ENCODE measurements around the gene TNXB.
"Not testable (repeated sequence)": the region's sequence is repeated elsewhere in the genome, so short reads cannot be mapped to it uniquely, and the experiment has no call there.

The TNXB gene

DNA sequence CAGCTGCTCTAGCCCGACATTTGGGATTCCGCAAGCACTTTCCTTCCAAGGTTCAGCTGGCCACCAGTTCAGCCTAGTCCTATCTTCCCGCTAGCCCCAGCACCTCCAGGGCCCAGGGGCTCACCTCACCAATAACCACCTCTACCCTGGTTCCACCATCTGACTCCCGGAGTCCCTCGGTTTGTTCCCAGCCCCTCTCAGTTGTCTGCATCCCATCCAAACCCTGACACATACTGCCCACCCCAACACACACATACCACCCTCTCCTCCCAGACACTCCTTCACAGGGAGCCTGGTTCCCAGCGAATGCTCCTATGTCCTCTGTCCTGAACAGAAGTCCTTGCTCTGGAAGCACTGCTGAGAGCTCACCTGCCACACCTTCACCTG, 418 bp downstream of the TNXB start:
- DNase-seq, result no peak

DNA sequence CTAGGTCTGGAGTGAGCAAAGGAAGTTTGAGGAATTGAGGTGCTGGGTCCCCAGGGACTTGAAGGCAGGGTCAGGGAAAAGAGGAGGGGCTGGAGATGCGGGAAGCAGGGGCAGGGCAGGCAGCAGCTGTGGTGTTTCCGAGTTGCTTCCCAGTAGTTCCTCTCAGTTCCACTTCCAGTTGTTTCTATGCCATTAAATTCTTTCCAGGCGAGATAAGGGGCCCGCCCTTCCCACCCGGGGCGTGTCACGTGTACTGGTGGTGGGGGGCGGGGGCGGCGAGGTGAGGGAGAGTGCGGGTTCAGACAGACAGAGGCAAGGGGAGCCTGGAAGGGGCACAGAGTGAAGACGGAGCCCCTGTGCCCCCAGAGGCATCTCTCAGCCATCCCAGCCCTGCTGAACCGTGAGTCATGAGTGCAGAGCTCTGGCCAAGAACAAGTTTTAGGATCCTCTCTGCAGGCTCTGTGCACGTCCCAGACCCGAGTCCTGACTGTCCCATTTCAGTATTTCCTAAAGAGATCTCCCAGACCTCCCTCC, 977 bp downstream of the TNXB start:
- no peak for DNase-seq

DNA sequence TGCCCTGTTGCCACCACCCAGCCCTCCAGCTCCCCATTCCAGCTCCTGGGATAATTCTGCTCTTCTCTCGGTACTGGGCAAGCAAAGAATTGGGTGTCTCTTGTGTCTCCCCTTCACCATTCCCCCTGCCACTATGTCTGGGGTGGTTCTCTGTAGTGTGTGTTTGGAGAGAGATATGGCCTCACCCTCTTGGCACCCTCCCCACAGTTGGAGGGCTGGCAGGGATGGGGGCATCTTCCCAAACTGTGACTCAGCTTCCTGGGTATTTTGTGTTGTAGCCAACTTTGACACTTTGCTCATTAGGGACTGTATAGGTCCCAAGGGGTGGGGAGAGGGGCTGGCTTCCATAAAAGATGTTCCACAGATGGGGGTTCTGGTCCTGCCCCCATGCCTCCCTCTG, 1.7 kb downstream of the TNXB start:
- no peak for DNase-seq

DNA sequence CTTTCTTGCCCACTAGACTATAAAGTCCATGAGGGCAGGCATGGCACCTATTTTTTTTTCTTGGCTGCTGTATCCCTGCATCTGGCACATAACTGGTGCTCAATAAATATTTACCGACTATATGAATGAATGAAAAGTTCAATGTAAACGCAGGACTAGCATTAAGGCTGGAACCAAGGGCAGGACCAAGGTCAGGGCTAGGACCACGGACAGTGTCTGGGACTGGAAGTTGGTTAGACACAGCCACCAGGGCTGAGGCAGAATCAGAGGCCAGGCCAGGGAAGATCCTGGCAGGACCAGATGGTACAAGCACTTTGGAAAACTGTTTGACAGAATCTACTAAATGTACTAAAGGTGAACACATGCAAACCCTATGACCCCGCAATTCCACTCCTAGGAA, 3.7 kb downstream of the TNXB start:
- DNase-seq, result no peak

DNA sequence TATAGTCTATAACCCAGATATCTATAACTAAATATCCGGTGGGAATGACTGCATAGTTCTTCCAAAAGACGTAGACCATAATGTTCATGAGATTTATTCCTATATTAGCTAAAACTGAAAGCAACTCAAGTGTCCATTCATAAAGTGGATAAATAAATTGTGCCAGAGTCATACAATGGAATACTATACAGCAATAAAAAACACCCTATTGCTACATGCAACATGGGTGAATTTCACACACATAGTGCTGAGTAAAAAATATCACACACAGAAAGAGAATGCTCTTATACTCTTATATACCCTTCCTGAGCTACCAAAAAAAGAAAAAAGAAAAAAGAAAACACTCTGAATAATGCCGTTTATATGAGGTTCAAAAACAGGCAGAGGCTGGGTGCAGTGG, 6.9 kb downstream of the TNXB start:
- DNase-seq, result no peak

DNA sequence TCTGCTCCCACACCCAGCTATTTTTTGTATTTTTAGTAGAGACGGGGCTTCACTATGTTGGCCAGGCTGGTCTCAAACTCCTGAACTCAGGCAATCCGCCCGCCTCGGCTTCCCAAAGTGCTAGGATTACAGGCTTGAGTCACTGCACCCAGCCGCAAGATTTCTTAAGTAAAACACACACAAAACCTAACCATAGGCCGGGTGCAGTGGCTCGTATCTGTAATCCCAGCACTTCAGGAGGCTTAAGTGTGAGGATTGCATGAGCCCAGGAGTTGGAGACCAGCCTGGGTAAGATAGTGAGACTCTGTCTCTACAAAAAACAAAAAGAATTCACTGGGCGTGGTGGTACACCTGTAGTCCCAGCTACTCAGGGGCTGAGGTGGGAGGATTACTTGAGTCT, 8.9 kb downstream of the TNXB start:
- not testable (repeated sequence) for DNase-seq

DNA sequence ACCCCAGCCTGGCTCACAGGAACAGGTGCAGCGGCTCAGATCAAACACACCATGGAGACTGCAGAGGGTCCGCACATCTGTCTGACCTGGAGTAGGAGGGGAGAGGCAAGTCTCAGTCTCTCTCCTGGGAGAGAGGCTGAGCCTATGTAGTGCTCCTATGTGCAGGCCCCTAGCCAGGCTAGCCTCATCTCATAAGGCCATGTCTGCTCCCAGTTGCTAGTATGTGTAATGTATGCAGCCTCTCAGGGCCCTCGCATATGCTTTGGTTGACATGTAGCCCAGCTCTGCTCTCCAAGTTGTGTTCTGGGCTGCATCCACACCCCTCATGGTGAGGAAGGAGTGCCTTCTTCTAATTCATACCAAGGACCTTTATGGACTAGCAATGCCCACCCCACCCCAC, 11.8 kb downstream of the TNXB start:
- no peak for DNase-seq

DNA sequence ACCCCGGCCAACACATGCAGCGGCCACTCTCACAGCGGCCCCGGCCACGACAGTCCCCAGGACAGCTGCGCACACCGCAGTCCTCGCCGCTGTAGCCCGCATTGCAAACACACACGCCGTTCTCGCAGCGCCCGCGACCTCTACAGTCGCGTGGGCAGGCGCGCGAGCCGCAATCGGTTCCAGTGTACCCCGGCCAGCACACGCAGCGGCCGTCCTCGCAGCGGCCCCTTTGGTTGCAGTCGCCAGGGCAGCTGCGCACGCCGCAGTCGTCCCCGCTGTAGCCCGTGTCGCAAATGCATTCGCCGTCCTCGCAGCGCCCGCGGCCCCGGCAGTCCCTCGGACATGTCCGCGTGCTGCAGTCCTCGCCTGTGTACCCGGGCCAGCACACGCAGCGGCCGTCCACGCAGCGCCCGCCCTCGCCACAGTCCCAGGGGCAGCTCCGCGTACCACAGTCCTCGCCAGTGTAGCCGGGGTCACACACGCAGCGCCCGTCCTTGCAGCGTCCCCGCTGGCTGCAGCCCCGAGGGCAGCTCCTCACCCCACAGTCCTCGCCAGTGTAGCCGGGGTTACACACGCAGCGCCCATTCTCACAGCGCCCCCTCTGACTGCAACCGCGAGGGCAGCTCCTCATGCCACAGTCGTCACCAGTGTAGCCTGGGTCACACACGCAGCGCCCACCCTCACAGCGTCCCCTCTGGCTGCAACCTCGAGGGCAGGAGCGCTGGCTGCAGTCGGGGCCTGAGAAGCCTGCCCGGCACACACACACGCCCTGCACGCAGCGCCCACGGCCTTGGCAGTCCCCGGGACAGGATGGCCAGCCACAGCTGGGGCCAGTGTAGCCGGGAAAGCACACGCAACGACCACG, 12.5 kb downstream of the TNXB start:
- DNase-seq, result no peak

DNA sequence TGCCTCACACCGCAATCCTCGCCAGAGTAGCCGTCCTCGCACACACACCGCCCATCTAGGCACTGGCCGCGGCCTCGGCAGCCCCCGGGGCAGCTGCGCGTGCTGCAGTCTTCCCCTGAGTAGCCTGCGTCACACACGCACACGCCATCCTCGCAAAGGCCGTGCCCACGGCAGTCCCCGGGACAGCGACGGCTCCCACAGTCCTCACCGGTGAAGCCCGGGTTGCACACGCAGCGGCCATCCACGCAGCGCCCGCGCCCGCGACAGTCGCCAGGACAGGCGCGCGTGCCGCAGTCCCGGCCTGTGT, 13.1 kb downstream of the TNXB start:
- DNase-seq, result no peak

DNA sequence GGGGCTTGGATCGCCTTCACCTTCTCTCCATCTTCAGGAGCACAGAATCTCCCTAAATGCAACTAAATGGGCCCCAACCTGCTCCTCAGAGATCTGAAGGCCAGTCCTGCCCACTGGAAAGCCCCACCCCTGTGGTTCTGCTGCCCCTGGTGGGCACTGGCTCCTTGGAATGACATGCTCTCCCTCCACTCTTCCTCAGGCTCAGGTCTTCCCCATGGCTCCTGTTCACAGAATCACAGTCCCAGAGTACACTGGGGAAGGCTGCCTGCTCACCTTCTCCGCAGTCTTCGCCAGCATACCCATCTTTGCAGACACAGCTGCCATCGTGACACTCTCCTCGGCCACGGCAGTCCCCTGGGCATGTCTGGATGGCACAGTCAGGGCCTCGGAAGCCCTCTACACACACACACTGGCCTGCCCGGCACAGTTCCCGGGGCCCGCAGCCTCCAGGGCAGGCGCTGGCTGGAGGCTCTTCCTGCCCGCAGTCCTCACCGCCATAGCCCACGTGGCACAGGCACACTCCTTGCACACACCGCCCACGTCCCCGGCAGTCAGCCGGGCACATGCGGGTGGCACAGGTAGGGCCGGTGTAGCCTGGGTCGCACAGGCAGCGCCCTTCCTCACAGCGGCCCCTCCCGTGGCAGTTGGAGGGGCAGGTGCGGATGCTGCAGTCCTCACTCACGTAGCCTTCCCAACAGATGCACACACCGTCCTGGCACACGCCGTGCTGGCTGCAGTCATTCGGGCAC, 13.6 kb downstream of the TNXB start:
- DNase-seq, result no peak

DNA sequence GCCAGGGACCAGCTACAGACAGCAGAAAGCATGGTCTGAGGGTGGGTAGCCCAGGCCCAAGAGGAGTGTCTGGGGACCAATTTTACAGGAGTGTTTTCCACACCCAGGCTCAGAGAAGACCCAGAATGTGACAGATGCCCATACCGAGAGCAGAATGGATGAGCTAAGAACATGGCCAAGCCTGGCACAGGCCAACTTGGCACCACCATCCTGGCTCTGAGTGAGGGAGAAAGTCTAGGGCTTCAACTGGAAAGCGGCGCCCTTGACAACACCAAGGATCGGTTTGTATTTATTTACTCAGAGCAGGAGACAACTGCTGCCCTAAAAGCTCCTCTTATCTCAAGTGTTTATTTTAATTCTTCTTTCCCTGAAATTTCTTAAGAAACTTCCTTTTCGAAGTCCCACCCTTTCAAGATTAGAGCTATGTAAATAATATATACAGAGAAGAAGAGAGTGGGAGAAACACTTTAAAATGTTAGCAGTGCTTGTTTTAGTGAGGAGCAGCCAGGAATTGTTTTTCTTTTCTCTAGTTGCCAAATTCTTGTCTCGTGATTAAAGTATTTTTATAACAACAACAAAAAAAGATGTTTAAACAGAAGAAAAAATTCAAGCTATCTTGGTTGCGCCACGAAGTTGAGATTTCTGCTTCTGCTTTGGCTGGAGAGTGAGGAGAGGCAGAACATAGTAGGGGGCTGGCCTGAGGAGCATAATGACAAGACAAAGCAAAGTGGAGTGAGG, 16.2 kb downstream of the TNXB start:
- DNase-seq, result no peak

DNA sequence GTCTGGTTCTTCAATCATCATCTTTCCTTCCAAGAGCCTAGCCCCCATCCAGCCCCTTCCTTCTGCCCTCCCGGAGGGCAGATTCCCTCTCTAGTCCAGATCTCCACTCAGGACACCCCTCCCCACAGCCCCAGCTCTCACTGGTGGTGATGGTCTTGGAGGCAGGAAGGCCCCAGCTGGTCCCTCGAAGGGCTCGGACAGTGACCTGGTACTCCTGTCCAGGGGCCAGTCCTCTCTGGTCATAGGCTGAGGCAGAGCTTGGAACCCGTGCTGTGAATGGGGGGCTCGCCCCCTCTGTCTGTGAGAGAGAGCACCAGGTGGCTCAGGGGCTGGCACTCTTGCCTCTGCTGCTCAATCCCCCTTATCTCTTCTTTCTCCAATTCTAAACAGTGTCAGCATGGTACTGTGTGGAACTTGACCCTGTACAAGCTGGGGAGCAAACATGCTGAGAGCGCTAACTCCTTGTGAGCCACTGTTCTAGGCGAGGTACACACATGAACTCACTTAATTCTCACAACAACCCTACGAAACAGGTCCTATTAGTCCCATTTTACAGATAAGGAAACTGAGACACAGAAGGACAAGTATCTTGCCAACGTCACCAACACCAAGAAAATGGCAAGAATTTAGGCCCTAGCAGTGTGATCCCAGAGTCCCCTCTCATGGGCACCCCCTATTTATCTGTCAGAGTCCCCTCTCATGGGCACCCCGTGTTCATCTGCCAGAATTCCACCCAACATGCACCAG, 19.9 kb downstream of the TNXB start:
- no peak for DNase-seq

DNA sequence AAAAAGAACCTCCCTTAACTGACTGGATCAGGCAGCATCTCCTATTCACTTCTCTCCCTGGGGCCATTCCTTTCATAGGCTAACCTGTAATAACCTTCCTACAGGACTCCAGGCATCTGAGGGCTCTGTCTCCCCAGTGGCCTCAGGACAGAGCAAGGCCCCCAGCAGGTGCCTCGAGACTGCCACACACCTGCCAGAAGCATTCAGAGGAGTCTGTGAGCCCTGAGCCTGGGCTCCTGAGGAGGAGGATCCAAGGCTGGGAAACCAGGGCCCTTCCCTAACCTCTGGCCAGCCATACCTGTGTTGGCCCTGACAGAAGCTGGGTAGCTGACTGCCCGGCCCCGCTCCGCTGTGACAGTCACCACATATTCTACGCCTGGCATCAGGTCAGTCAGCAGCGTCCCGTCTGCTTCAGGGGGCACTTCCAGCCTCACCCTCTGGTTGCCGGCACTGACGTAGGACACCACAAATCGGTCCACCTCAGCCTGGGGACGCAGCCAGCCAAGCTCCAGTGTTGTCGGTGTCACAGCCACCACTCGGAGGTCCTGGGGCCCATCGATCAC, 20.6 kb downstream of the TNXB start:
- no peak for DNase-seq

DNA sequence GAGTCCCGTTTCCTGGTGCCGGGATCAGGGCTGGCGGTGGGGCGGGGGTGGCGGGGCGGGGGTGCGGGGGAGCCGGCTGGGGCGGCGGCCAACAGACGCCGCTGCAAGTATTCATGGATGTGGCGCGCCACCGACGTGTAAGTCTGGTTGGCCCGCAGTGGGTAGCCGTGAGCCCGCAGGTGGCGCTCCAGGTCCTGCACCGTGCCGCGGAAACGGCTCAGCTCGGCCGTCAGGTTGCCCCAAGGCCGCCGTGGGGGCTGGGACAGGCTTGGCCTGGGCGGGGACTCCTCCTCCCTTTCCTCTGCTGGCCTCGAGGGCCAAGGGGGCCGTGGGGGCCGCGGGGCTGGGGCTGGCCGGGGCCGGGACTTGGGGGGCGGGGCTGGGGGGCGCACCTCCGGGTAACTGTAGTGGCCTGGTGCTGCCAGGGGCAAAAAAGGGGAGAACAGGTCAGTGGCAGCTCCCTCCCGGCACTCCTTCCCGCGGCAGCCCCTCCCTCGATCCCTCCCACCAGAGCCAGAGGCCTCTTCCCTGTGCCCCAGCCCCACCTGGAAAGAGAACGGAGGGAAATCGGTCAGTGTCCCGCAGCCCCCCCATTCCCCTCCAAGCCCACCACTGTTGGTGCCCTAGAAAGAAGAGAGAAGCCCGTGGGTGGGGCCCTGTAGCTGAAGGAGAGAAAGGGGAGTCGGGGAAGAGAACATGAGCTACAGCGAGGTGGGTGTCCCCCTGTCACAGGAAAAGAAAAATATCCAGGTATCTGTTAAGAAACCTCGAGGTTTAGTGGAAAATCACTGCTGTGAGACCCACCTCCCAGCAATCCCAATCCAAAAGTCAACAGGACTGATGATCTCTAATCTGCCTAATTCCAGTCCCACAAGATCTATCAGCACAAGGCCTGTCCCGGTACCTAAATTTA, 21.3 kb downstream of the TNXB start:
- DNase-seq, result no peak

DNA sequence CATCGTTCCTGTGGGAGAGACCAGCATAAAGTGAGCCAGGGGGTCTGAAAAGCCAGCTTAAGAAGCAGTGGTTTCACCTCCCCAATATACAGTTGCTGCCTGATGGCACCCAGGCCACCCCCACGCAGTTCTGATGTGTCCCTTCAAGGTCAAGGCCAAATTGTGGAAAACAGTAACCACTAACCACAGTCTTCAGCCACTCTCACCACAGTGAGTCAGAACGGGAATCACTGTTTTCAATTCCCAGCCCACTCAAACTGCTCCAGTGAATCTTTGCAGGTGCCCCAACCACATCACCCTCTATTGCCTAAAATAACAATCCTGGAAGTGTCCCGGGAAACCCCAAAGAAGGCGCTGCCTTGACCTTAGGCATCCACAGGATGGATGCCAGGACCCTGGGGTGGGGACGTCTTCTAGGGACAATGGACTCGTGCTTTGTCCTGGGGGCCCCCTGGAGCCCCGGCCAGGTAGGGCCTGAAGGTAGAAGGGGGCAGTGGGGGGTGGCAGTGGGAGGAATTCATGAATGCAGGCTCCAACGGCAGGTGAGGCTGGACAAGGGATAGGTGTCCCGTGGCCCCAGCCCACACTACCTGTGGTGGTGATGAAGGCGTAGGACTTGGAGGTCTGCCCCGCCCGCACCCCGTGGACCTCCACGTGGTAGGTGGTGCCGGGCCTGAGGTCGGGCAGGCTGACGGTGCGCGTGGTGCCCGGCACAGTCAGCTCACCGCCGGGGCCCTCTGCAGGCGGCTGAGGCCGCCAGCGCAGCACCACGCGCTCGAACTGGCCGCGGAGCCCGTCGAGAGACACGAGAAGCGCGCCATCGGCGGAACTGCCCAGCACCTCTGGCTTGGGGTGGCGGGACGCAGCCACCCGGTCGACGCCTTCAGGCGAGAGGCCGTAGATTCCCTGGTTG, 22.2 kb downstream of the TNXB start:
- no peak for DNase-seq

DNA sequence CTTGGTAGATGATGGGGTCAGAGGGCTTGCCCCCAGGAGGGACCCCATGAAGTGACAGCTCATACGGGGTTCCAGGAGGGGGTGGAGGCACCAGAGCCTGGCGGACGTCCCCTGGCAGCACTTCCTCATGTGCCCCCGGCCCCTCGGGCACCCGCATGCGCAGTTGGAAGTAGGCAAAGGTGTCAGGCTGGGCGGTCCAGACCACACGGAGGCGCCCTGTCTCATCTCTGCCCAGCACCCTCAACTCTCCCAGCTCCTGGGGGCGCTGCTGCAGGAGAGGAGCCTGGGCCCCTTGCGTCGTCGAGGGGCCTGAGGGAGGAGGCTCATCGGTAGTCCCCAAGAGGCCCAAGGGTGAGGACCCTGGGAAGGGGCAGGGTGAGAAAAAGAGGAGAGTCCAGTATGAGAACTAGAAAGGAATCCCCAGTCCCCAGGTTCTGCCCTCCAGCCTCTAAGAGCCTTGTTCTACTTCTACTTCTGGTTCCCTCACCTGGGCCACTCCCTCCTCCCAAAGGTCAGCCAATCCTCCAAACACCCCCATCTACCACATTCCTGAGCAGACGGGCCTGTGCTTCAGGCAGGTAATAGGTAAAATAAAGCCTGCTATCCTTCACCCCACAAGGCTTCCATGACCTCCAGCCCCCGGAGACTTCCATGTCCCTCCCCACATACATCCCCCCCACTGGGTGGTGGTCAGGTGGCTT, 23.2 kb downstream of the TNXB start:
- no peak for DNase-seq

DNA sequence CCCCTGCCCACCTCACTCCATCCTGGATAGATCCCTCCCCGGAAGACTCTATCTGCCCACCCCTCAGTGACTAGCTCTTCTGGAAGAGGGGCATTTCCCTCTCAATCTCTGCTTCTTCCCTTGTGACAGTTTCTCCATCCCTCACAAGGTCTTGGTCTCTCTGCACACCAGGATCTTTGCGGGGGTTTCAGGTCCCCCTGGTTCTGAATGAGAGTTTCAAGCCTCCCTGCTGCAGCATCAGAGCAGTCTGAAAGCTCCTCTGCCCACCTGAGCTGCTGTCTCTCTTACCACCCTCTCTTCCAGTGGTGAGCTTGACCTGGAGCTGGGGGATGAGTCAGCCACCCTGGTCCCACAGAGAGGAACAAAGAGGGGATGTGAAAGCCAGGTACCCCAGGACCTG, 24.4 kb downstream of the TNXB start:
- DNase-seq, result no peak

DNA sequence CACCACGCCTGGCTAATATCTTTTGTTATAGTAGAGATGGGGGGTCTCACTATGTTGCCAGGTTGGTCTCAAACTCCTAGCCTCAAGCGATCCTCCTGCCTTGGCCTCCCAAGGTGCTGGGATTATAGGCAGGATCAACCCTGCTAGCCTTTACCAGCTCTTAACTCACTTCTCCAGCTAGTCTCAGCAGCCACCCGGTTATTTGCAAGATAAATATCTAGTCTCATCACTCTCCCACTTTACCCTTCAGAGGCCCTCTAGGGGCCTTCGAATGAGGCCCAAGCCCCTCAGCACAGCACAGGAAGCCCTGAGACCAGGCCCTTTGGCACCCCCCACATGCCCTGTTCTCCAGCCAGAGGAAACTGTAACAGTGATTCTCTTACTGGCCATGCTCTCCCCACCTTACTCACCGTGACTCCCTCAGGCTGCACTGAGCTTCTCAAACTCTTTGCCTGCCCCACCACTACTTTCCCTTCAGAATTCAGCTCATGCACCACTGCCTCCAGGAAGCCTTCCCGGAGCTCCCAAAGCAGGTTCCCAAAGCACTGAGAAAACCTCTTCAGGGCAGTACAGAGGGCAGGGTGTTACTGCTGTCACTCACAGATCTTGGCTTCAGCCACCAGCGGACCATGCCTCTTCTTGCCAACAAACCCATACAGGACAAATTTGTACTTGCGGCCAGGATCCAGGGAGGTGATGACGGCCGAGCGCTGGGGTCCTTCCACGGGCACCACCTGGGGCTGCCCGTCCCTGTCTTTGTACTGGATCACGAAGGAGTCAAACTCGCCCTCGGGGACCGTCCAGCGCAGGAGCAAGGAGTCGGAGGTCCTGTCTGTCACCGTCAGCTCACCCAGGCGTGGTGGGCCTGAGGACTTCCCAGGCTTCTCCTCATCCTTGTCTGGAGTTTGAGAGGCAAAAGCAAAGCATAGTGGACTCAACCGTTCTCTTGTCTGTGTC, 25.0 kb downstream of the TNXB start:
- DNase-seq, result no peak

DNA sequence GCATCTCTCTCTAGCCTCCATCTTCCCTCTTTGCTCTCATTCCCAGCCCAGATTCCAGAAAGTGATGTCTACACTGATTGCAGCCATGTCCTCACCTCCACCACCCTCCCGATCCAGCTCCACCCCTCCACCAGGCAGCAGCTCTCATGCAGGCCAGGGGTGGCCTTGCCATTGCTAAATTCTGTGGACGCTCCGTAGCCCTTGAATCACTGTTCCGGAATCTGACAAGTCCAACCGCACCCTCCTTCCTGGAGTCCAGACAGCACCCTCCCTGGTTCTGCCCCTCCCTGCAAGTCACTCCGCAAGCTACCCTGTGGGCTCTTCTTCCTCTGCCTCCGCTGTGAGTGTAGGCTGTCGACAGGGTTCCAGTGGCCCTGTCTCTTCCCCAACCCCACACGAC, 26.2 kb downstream of the TNXB start:
- DNase-seq, result no peak
